SJSA1 (cell line): Measurements from ENCODE around the gene IDUA. TPM values are rescaled to one million over a fixed set of nuclear protein-coding genes. Genes with fewer than 3 reads are reported as not detected.
"Not testable (repeated sequence)": the region's sequence is repeated elsewhere in the genome, so short reads cannot be mapped to it uniquely, and the experiment has no call there.

Source experiments
- DNase-seq, 2 experiments: peaks; one replicate each; pipeline ENCODE4 v3.0.0-alpha.2; 2015 to 2020; ENCODE audit warnings: low spot score in 2 of 2, low read depth in 1 of 2
- H3K27ac ChIP-seq: fragments of 250-450 bp; sonication (Bioruptor Pico); 2 replicates; pipeline ENCODE4 v1.5.1; 2020; ENCODE audit warnings: mild to moderate bottlenecking, moderate library complexity
- H3K27me3 ChIP-seq: fragments of 250-450 bp; sonication (Bioruptor Pico); replicated peaks from 2 replicates; pipeline ENCODE4 v1.5.1; 2020; ENCODE audit warnings: mild to moderate bottlenecking, moderate library complexity
- H3K36me3 ChIP-seq: fragments of 250-450 bp; sonication (Bioruptor Pico); 2 replicates; pipeline ENCODE4 v1.5.1; 2020; ENCODE audit warnings: mild to moderate bottlenecking
- H3K4me1 ChIP-seq: fragments of 250-450 bp; sonication (Bioruptor Pico); replicated peaks from 2 replicates; pipeline ENCODE4 v1.6.1; 2021; ENCODE audit warnings: mild to moderate bottlenecking
- H3K4me3 ChIP-seq: fragments of 250-450 bp; sonication (Bioruptor Pico); 2 replicates; pipeline ENCODE4 v1.5.1; 2020; ENCODE audit warnings: mild to moderate bottlenecking
- H3K9me3 ChIP-seq: fragments of 250-450 bp; sonication (Bioruptor Pico); replicated peaks from 2 replicates; pipeline ENCODE4 v1.5.1; 2020; ENCODE audit warnings: mild to moderate bottlenecking
- total RNA-seq: library from RNA; depleted of rRNA; stranded (reverse); fragments of >200 nt; shearing (Covaris generic); gene quantifications from 2 replicates; pipeline ENCODE4 v1.2.3, GENCODE V29; 2014

IDUA gene
- total RNA-seq, 1 experiment from 2014 or later: 2.4 TPM

- DNase-seq: no peak
- Histone ChIP-seq H3K27me3 (no peaks in the 10 kb centered on the region), H3K36me3 (peaks cover 3% of the 10 kb centered on the region; the same call in 1 of the 2 replicates), H3K27ac (no peak overlapping the region), H3K4me1 (peaks cover 5% of the 10 kb centered on the region), H3K4me3 (no peak overlapping the region), H3K9me3 (no peaks in the 10 kb centered on the region)
Observed at GRCh38 chr4:967113-968104, 19.4 kb upstream of the IDUA start.

GRCh38 chr4:968221-968620 is 18.6 kb upstream of the IDUA start:
- Histone ChIP-seq H3K4me3 (no peak overlapping the region), H3K27me3 (no peaks in the 10 kb centered on the region), H3K36me3 (peaks cover 3% of the 10 kb centered on the region; the same call in 1 of the 2 replicates), H3K4me1 (peaks cover 8% of the 10 kb centered on the region), H3K9me3 (no peaks in the 10 kb centered on the region), H3K27ac (no peak overlapping the region)
- DNase-seq: no peak

DNA sequence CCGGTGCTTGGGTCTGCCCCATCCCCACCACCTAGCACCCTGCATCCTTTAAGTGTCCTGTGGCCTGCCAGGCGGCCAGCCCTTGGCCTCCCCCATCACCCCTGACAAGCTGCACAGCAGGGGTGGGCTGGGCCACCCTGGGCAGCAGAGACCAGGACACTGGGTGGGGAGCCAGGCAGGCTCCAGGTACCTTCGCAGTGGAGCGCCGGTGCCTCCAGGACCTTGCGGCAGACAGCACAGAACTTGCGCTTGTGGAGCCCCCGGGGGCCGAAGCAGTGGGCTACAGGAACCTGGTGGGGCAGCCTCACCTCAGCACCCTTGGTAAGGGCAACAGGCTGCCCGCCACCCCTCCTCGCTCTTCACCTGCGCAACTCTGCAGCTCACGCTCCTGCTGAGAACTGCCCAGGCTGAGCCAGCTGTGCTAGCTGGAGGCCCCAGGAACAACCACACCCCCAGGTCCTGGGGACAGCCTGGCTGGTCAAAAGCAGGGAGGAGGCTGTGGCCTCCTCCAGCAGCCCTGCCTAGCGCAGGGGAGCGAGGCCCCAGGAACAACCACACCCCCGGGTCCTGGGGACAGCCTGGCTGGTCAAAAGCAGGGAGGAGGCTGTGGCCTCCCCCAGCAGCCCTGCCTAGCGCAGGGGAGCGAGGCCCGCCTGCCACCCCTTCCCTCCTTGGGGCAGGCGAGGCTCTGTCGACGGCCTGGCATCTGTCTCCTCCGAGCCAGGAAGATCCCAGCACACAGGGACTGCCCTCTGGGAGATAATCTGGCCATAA is 18.0 kb upstream of the IDUA start:
- Histone ChIP-seq H3K27ac (no peak overlapping the region), H3K4me1 (peaks cover 10% of the 10 kb centered on the region), H3K27me3 (no peaks in the 10 kb centered on the region), H3K9me3 (no peaks in the 10 kb centered on the region), H3K4me3 (no peak overlapping the region), H3K36me3 (no peaks in the 10 kb centered on the region)
- no peak for DNase-seq

DNA sequence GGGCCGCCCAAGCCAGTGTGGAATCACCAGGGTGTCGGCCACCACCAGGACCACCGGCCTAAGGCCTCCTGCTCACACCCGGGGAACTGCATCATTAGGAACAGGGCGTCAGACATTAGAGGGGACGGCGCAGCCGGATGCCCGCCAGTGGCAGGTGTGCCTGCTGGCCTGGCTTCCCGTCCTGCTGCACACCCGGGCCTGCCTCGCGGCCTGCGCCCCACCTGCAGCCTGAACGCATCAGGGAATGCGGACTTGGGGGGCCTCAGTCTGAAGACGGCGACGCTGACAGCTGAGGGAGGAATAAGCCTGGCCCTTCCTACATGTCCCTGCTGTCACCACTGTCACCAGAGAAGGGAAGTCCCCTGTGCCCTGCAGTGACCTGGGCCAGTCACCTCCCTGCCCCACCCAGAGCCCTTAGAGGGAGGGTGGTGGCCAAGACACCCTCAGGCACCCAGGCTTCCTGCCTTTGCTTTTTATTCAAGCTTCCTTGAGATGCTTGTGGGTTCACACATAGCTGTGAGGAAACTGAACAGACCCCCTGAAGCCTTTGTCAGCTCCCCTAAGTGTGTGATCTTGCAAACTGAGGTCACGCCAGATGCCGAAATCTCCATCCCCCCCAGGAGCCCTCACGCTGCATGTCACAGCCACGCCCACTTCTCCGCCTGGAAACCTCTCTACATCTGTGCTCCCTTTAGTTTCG is 16.6 kb upstream of the IDUA start:
- no peak overlapping the region for H3K27ac ChIP-seq
- H3K27me3 ChIP-seq: no peaks in the 10 kb centered on the region
- DNase-seq: no peak

DNA sequence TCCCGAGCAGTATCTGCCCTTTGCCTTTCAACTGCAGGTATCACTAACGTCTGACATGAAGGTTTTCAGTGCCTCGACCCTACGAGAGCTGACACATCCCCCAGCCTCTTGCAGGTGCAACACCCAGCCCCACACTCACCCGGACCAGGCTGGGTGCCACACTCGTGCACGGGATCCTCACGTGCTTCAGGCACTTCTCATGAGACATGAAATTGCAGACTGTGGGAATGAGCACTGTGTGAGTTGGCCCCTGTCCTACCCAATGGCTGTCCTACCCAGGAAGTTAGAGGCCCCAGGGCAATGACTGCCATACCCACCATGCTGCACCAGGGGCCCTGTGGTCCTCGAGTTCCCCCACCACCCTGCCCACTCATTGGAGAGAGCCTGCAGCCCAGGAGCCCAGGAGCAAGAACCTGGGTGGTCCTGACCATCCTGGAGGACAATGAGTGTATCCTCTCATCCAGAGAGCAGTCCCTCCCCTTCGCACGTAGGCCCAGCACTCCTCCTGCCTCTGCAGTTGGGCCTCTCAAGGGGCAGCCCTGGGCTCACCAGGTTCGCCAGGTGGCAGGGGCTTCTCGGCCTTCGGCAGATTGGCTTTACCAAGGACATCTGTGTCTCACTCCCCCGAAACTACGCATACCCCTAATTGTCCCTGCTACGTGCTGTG is 15.9 kb upstream of the IDUA start:
- no peak for DNase-seq
- Histone ChIP-seq H3K4me1 (peaks cover 11% of the 10 kb centered on the region), H3K36me3 (no peaks in the 10 kb centered on the region), H3K4me3 (no peak overlapping the region), H3K27ac (no peak overlapping the region), H3K9me3 (no peaks in the 10 kb centered on the region), H3K27me3 (no peaks in the 10 kb centered on the region)

More for the DNA sequence above, 16.6 kb upstream of the IDUA start:
- Histone ChIP-seq H3K4me1 (peaks cover 11% of the 10 kb centered on the region), H3K4me3 (no peak overlapping the region), H3K9me3 (no peaks in the 10 kb centered on the region), H3K36me3 (no peaks in the 10 kb centered on the region)

GRCh38 chr4:971666-972500 is 15.0 kb upstream of the IDUA start:
- Histone ChIP-seq H3K27ac (no peak overlapping the region), H3K9me3 (no peaks in the 10 kb centered on the region), H3K36me3 (no peaks in the 10 kb centered on the region), H3K4me1 (peaks cover 11% of the 10 kb centered on the region), H3K4me3 (peak overlapping the region; percentile 60; the same call in 1 of the 2 replicates), H3K27me3 (no peaks in the 10 kb centered on the region)
- DNase-seq: no peak

- H3K27me3 ChIP-seq: no peaks in the 10 kb centered on the region
- DNase-seq: peak in 1 of 2 experiments; percentile 14
- peaks cover 11% of the 10 kb centered on the region for H3K4me1 ChIP-seq
- H3K27ac ChIP-seq: no peak overlapping the region
- H3K4me3 ChIP-seq: peak overlapping the region; percentile 60
- no peaks in the 10 kb centered on the region for H3K9me3 ChIP-seq
- H3K36me3 ChIP-seq: no peaks in the 10 kb centered on the region
Observed at GRCh38 chr4:972651-973424, 14.0 kb upstream of the IDUA start.

GRCh38 chr4:973431-974397 is 13.1 kb upstream of the IDUA start, which contains the start of gene DGKQ:
DGKQ (minus strand) TSS chr4:973569; CDS start chr4:973482, 87 bp downstream.
- DNase-seq: peak in 1 of 2 experiments; percentile 65
- Histone ChIP-seq H3K36me3 (no peaks in the 10 kb centered on the region), H3K4me1 (peaks cover 11% of the 10 kb centered on the region), H3K27ac (no peak within 1 kb of the TSS), H3K9me3 (no peaks in the 10 kb centered on the region), H3K4me3 (peak within 1 kb of the TSS; percentile 60), H3K27me3 (no peaks in the 10 kb centered on the region)

- H3K27ac ChIP-seq: no peak overlapping the region
- H3K36me3 ChIP-seq: no peaks in the 10 kb centered on the region
- no peak overlapping the region for H3K4me3 ChIP-seq
- H3K27me3 ChIP-seq: no peaks in the 10 kb centered on the region
- H3K9me3 ChIP-seq: no peaks in the 10 kb centered on the region
- no peak for DNase-seq
- peaks cover 11% of the 10 kb centered on the region for H3K4me1 ChIP-seq
Observed at GRCh38 chr4:974668-975067, 12.2 kb upstream of the IDUA start.

DNA sequence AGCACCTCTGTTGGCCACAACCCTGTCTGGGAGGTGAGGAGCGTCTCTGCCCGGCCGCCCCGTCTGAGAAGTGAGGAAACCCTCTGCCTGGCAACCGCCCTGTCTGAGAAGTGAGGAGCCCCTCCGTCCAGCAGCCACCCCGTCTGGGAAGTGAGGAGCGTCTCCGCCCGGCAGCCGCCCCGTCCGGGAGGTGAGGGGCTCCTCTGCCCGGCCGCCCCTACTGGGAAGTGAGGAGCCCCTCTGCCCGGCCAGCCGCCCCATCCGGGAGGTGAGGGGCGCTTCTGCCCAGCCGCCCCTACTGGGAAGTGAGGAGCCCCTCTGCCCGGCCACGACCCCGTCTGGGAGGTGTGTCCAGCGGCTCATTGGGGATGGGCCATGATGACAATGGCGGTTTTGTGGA is 10.8 kb upstream of the IDUA start:
- not testable (repeated sequence) for DNase-seq, H3K27ac ChIP-seq, H3K4me3 ChIP-seq, H3K9me3 ChIP-seq, H3K36me3 ChIP-seq, H3K27me3 ChIP-seq
- H3K4me1 ChIP-seq: peaks cover 11% of the 10 kb centered on the region
